ENCODE measurements around the gene HABP4.

The HABP4 gene

DNA sequence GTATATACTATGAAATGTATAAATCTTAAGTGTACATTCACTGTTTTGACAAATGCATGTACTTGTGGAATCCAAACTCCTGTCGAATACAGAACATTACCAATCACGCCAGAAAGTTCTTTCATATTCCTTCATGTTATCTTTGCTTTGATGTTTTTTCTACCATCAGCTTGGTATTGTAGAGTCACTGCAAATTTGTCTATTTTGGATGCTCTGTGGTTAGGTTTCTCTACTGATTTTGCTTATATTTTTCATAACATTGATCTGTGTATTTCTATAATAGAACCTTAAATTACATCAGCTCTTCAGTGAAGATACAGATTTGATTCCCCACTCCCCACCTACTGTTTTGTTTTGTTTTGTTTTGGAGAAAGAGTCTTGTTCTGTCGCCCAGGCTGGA is 30.8 kb downstream of the HABP4 start:
- no peak for DNase-seq

DNA sequence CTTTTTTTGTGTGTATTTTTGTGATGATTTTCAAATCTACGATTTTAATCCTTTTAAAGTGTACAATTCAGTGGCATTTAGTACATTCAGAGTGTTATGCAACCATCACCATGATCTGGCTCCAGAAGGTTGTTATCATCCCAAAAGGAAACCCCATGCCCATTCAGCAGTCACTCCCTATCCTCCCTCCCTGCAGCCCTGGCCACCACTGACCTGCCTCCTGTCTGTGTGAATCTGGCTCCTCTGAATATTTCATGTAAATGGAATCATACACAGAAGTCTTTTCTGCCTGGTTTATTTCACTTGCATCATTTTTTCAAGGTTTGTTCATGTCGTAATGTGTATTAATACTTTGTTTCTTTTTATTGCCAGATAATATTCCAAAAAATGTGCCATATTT is 32.5 kb downstream of the HABP4 start:
- DNase-seq = no peak

DNA sequence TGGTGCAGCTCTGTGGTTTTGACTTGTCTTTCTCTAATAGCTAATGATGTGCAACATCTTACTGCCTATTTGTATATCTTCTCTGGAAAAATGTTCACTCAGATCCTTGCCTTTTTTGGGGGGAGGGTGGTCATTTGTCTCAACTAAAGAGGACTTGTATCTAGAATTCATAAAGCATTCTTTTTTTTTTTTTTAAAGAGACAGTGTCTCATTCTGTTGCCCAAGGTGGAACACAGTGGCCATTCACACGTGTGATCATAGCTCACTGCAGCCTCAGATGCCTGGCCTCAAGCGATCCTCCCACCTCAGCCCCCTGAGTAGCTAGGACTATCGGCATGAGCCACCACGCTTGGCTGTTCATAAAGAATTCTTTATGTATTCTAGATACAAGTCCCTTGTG is 33.2 kb downstream of the HABP4 start:
- no peak for DNase-seq

DNA sequence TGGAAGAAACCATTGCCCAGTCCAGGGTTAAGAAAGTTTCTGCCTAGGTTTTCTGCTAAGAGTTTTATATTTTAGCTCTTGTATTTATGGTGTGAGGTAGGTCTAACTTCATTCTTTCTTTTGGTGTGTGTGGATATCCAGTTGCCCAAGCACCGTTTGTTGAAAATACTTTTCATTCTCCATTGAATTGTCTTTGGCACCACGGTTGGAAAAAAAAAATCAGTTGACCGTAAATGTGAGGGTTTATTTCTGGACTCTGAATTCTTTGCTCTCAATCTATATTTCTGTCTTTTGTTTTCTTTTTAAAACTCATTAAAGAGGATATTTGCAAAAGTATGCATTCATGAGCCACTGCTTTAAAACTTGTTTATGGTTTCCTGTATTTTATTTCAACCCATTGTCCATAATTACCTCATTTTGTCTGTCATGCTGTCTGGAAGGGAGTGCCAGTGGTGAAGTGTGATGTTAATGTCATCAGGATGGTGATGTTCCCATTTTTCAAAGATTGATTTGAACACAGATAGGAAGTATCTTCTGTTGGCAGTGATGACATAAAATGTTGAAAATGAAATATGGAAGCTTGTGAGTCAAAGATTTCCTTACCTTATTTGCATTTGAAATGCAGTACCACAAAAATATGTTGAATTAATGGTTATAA is 33.9 kb downstream of the HABP4 start:
- DNase-seq = no peak

DNA sequence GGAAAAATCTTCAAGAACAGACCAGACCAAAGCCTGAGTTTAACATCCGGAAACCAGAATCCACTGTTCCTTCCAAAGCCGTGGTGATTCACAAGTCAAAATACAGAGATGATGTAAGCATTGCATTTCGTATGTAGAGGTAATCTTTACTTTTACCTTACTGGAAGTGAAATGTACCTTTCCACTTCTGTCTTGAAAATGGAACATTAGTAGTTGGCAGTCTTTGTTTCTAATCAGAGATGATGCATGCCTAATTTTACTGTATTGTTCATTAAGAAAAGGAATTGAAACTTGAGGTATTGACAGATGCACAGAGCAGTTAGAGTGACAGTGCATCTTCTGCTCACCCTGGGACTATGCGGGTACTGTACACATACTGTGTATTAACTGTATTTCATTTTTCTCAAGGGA is 34.6 kb downstream of the HABP4 start:
- no peak for DNase-seq

DNA sequence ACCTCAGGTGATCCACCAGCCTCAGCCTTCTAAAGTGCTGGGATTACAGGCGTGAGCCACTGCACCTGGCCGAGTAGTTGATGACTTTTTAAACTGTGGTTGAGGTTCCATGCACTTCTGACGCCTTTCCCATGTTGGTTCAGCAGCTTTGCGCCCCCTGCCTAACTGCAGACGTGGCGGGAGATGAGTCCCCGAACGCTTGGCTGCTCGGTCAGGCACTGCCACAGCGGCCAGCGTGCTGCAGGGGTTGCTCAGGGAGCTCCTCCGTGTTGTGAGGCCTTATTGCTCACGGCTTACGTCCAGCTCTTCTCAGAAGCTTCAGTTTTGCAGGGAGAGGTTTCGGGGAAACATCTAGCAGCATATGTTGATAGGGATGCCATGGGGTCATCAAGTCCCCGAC is 35.3 kb downstream of the HABP4 start:
- DNase-seq = no peak

DNA sequence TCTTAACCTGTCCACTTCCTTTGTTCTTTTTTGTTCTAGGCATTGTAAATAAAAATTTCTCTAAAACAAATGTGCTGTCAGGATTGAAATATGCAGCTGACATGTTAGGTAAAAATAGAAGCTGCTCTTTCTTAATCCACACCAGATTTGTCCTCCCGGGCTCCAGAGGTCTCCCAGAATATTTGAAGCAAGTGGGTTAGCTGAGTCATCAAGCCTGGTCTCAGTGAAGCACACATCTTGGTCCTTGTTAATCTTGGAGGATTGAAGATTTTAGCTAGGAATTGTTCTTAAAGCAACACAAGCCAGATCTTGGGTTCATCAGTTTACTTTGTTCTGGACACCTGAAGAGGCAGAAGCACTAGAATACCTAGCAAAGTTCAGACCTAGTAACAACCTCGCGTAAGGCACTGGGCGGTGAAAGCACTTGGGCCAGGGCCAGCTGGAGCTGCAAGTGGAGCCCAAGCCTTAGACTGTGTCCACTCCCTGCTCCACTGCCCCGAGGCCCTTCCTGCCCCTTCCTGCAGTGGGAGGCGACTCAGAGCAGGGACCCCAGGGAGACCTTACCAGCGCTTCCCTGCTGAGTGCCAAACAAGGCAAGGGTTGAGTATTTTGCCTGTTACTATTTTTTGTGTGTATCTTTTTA is 36.5 kb downstream of the HABP4 start:
- DNase-seq = no peak

DNA sequence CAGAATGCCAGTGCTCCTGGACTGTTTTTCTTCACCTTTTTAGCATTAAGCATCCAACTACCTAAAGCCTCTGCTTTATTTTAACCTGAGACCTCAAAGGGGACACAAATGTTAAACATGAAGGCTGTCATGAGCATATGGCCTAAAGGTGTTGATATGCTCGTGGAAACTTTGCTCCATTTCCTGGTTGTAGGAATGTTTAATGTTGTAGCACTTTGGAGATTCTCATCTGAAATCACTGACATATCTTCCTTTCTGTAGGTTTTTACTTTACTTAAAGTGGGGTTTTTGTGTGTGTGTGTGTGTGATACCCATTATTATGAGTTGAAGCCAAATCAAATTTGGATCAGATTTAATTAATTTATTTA is 37.0 kb downstream of the HABP4 start:
- DNase-seq = no peak

DNA sequence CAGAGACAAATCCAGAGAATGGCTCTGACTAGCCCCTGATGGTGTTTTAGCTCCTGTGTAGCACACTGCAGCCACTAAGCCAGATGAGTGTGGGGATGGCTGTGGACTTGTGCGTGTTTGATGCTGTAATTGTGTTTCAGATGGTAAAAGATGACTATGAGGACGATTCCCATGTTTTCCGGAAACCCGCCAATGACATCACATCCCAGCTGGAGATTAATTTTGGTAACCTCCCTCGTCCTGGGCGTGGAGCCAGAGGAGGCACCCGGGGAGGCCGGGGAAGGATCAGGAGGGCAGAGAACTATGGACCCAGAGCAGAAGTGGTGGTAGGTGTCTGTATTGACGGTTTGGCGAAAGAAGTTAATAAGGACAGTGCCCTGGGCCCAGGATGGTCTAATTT is 38.0 kb downstream of the HABP4 start:
- no peak for DNase-seq

DNA sequence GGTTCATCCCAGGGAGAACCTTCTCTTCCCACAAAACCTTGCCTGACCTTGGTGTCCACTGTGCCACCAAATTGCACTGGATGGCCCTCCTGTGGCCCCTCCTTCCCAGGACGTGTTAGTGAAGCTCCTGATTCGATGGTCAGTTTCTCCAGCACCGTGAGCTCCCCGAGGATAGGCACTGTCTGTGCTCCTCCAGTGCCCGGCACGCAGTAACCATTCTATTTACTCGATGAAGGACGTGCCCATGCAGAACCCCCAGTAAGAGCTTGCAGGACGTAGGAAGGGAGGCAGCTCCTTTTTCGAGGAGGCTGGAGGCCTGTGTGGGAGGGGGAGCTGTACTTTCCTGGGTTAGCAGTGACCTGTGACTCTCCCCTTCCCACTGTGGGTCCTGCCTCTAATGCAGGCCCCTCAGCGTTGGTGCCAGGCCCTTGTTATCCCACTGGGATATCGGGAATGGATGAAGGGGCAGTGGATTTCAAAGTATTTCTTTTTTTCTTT is 39.6 kb downstream of the HABP4 start:
- DNase-seq = no peak

DNA sequence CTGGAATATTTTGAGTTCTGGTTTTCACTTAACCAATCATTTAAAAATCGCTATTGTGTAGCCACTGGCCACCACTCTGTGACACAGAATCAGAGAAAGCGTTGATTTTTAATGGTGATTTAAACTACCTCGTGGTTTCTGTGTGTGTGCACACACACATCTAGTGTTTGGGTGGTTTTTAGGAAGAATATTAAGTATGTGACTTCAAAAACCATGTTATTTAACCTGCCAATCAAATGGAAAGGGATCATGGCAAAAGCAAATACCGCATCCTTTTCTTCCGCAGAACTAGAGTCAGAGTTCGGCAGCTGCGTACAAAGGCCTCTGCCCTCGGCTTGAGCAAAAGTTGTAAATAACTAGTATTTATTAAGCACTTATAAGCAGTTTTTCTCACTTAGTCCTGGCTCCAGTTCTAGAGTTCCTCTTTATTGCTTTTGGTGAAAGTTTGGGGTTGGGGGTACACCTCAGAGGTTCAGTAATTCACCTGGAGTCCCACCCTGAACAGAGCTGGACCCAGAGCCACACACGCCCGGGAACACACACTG is 40.6 kb downstream of the HABP4 start:
- no peak for DNase-seq

DNA sequence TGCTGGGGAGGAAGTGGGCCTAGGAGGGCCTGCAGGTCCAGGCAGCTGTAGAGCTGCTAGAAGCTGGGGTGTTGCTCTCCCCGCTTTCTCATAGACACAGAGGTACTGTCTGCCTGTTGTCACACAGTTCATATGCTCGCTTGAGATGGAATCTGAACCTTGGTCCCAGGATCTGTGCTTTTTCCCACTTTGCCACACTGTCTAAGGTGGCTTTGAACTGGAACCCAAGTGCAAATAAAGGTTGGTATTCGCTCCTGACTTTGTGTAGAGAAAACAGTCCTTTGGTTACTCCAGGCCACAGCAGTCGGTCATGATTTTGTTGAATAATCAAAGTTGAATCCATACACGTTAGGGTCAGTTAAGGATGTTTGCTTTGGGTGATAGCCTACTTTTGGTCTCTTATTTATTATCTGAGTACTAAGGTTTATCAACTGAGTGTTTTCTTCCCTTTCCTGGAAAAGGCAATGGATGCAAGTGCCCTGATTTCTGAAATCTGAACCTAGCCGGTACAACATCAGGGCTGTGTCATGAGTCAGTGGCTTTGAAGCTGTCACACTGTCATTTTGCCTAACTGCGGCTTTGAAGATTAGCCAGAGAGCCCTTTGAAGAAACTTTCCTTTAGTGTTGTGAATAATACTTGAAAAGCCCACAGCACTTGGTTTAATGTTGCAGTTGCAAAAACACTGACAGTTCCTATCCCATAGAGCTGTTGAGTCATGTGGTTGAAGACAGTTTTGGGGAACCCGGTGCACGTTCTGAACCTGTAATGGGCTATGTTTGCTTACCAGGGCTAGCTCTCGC is 41.3 kb downstream of the HABP4 start:
- DNase-seq = no peak

DNA sequence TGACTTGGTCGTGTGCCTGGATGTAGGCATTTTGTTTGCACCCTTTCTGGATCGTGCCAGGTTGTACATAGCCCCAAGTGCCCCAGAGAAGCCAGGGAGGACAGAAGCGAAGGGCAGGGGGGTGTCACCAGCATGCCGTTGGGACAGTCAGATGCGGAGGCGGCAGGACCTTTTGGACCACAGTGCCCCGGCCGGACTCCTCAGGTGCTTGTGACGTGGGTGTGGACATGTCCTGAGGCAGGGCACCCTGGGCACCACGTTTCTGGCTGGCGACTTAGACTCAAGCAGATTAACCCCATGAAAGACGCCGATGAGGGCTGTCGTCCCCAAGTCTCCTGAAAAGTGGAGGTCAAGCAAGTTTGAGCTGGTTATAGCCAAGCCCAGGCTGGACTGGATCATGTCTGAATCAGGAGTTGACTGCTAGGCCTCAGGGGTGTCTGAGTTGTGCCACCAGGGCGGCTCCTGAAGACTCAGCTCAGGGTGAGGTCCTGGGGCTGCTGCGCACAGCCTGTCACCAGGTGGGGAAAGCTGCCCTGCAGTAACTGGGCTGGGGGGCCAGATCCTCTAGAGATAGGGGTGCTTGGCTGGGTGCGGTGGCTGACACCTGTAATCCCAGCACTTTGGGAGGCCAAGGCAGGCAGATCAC is 42.0 kb downstream of the HABP4 start:
- DNase-seq = no peak

DNA sequence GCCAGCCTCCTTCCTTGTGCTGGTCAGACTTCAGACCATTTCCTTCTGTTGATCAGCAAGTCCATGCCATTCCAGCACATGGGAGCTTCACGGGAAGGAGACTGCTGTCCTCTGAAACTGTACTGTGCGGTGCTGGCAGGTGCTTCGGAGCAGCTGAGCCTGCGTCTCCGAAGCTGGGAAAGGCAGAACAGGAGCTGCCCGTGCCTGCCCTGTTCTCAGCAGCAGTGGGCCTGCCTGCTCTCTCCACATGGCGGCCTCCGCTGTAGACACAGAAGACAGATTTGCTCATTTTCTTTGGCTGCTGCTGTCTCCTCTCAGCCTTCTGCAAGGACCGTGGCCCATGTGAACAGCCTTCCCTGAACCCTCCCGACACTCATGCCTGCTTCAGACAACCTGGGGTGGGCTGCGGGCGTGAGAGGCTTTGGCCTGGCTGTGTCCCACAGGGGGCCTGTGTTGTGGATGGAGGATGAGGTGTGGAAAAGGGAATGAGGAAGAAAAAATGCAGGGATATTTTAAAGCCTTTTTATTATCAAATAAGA is 43.1 kb downstream of the HABP4 start:
- DNase-seq = no peak

DNA sequence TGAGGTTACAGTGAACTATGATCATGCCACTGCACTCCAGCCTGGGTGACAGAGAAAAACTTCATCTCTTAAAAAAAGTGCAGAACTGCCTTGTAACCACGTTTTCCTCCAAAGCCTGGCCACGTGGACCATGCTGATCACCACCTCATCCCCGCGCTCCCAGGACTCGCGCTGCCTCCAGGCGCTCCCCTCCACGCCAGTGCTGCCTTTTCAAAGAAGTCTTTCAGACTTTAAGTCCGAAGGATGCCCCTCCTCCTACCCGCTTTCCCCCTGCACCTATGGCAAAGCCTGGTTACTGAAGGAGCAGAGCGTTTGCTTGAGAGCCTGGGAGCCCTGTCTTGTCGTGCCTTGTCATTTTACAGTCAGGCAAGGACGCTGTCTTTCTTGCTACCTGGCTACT is 43.8 kb downstream of the HABP4 start:
- no peak for DNase-seq

DNA sequence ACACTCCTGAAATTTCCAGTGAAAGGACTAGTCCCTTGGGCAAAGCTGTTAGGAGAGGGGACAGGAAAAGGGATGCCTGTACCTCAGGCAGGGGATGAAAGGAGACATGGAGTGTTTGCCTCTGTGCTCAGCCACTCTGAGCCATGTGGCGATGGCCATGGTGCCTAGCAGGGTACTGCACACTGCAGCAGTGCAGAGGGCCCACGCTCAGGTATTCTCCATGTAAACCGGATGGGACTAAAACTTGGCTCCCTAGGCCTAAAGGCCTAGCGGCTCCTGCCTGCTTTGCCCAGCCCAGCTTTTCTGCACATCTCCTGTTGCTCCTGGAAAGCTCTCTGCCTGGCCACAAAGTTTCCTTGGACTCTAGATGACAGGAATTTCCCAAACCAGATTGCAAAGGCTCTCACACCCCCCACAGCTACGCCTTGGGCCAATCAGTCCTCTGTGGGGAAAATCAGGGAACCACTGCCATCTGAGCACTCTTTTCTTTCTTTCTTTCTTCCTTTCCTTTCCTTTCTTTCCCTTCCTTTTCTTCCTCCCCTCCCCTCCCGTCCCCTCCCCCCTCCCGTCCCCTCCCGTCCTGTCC is 44.3 kb downstream of the HABP4 start:
- no peak for DNase-seq

DNA sequence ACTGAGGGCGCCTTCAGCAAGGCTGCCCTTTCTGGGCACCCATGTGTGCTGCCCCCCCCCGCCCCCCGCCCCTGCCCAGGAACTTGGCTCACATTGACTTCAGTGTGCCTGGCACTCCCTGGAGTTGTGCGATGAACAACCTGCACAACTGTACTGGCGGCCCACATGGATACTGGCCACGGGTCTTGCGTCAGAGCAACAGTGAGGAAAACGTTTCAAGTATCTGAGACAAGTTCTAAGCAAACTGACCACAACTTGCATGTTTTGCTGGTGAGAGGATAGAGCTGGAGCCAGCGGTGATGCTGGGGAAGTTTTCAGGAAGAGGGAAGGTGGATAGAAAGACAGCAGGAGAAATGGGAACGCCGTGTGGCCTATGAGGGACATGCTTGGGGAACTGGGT is 45.4 kb downstream of the HABP4 start:
- DNase-seq = no peak

DNA sequence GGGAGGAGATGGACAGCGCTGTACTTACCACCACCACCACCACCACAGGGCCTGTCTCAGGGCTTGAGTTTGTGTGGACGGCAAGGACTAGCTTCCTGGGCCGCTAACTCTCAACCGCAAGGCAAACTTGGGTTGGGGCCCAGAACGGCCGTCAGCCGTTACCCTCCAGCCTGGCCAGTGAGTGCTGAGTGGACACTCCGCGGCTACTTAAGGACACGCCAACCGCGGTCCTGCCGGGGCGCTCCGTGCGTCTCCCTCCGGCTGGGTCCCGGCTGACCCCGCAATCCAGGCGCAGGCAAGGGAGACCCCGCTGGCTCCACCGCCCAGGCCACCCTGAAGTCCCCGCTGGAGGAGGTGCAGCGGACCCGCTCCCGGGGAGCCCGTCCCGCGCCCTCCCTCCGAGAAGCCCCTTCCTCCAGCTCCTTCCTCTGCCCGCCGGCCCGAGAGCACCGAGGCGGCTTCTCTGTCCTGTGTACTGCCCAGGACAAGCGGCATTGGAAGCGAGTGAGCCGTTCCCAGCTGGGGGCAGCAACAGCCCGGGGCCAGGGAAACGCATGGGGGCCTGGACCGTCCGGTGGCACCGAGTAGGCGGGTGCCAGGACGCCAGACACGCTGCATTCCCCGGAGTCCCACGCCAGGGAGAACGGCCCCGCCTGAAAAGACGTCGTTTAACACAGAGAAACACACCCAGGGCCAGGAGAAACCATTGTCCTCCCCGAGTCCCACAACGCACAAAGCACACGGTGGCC is 46.6 kb downstream of the HABP4 start:
- no peak for DNase-seq

DNA sequence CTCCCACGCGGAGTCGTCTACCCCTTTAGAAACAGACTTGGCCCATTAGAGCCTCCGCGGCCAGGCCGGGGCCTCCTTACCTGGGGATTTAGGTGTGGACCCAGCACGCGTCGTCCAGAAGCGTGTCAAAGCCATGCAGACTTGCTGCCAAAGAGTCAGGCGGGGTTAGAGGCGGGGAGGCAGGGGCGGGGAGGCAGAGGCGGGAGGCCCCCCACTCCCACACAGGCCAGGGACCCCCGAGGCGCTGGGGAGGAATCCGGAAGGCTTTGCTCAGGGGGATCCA is 47.1 kb downstream of the HABP4 start:
- no peak for DNase-seq

DNA sequence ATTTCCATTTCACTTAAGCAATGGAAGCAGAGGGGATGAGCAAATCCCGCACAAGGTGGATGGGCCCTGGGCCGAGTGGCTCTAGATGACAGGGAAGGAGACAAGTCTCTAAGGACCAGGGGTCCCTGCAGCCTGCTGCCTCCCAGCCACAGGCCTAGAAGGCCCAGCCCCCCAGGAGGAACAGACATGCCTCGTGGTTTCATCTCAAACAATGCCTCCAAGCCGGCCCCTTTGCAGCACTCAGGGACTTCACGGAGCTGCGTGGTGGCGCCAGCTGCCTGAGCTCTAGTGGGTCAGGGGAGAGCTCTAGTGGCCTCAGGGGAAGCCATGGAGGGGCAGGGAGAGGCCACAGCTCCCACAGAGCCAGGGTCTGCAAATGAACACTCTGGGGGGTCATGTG is 48.8 kb downstream of the HABP4 start:
- no peak for DNase-seq

DNA sequence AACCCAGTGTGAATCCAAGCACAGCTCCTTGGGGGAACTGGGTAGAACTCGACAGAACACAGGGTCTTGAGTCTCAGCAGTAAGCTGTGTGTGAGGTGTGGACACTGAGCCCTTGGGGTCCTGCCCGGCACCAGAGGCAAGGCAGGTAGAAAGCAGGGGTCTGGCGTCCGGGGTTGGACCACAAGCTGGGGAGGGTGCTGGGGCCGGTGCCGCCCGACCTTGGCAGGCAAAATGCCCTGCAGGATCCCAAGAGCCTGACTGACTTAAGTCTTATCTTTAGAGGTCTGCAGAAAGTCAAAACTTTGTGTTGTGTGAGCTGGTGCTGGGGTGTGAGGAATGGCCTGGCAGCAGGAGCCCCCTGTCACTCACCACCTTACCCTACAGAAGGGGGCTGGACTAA is 49.3 kb downstream of the HABP4 start:
- DNase-seq = no peak
